OCI-LY3 (cell line): Measurements from ENCODE around the gene KCNH5.

Experiments
- CTCF ChIP-seq: fragments of 200-600, 300-600 bp; sonication (generic); IDR thresholded peaks from 2 replicates; pipeline ENCODE4 v1.5.1; 2014; ENCODE audit warnings: antibody characterized with exemption, low read length, low read depth
- EZH2phosphoT487 ChIP-seq: fragments of 200-600 bp; shearing (Covaris generic); IDR thresholded peaks from 2 replicates; pipeline ENCODE4 v1.6.1; 2018; ENCODE audit warnings: antibody characterized with exemption, mixed run types, low read depth

GRCh38 chr14:62670526-62670925, 374.7 kb downstream of the KCNH5 start:
- no peak for TF ChIP-seq CTCF
- TF ChIP-seq EZH2phosphoT487, result no peak
